H1 (cell line): ENCODE results near the gene STRN4. TPM values are rescaled to one million over a fixed set of nuclear protein-coding genes. Genes with fewer than 3 reads are reported as not detected.

Experiments
- CTCF ChIA-PET: fragments of 300-600 bp; sonication (Branson Sonifier 250); formaldehyde crosslinking; loops from one replicate; lab custom pipeline; 2021; ENCODE audit not compliant: partially characterized antibody; lab: Charles Lee
- POLR2A ChIA-PET: fragments of 300-600 bp; sonication (Branson Sonifier 250); formaldehyde crosslinking; loops from one replicate; lab custom pipeline; 2021; ENCODE audit warnings: inconsistent platforms; ENCODE audit not compliant: partially characterized antibody; lab: Charles Lee
- DNase-seq, 2 experiments: peaks; one replicate each; pipeline versions ENCODE4 v3.0.0 to v3.0.0-alpha.2; 2010 to 2022; ENCODE audit warnings: low spot score in 2 of 2, low read depth in 1 of 2, mixed read lengths in 1 of 2
- FAIRE-seq: peaks from 2 replicates; lab custom pipeline; 2011; peaks lifted over from hg19 to GRCh38; lab: Jason Lieb, UNC
- H2AFZ ChIP-seq: 2 replicates; pipeline ENCODE4 v1.8.1; 2012; ENCODE audit warnings: low read length, inconsistent platforms
- H2AK5ac ChIP-seq: 2 replicates; pipeline ENCODE4 v1.6.1; 2013; ENCODE audit warnings: low read depth, low read length
- H2BK120ac ChIP-seq: replicated peaks from 2 replicates; pipeline ENCODE3; 2013; ENCODE audit warnings: low read depth, low read length, inconsistent platforms
- H2BK12ac ChIP-seq: 2 replicates; pipeline ENCODE4 v1.6.1; 2013; ENCODE audit warnings: low read depth, low read length
- H2BK15ac ChIP-seq: 2 replicates; pipeline ENCODE4 v1.6.1; 2013; ENCODE audit warnings: low read length
- H2BK20ac ChIP-seq: 2 replicates; pipeline ENCODE4 v1.6.1; 2013; ENCODE audit warnings: low read length
- H2BK5ac ChIP-seq: 2 replicates; pipeline ENCODE4 v1.6.1; 2013; ENCODE audit warnings: low read depth, low read length
- H3K14ac ChIP-seq: 2 replicates; pipeline ENCODE4 v1.6.1; 2013; ENCODE audit warnings: inconsistent platforms; ENCODE audit not compliant: insufficient read length
- H3K18ac ChIP-seq: 2 replicates; pipeline ENCODE4 v1.6.1; 2013; ENCODE audit warnings: low read length; ENCODE audit errors: extremely low read depth
- H3K23ac ChIP-seq: 2 replicates; pipeline ENCODE4 v1.6.1; 2013; ENCODE audit warnings: inconsistent platforms; ENCODE audit not compliant: insufficient read length
- H3K23me2 ChIP-seq: 2 replicates; pipeline ENCODE4 v1.6.1; 2013; ENCODE audit warnings: low read depth, low read length
- H3K27ac ChIP-seq: 2 replicates; pipeline ENCODE4 v1.6.1; 2011; ENCODE audit warnings: low read depth, low read length, inconsistent platforms
- H3K27me3 ChIP-seq, 4 experiments: replicated peaks in 1 of 4; 1 replicate in 1 of 4; 2 replicates in 3 of 4; pipeline versions ENCODE4 v1.6.1 to v1.8.1; 2011 to 2013; ENCODE audit warnings: low read length in 3 of 4, mild to moderate bottlenecking in 3 of 4, inconsistent platforms in 2 of 4, mixed read lengths in 2 of 4, moderate library complexity in 1 of 4; ENCODE audit not compliant: control insufficient read depth in 3 of 4, insufficient read depth in 3 of 4; ENCODE audit errors: extremely low read depth in 1 of 4
- H3K36me3 ChIP-seq, 4 experiments: 2 replicates each; pipeline versions ENCODE4 v1.6.1 to v1.8.1; 2011 to 2013; ENCODE audit warnings: mild to moderate bottlenecking in 4 of 4, low read length in 3 of 4, moderate library complexity in 2 of 4, control low read depth in 1 of 4, inconsistent platforms in 1 of 4; ENCODE audit not compliant: insufficient read depth in 4 of 4, control insufficient read depth in 2 of 4
- H3K4ac ChIP-seq: replicated peaks from 2 replicates; pipeline ENCODE3; 2013; ENCODE audit warnings: low read length, low read depth, mixed read lengths, inconsistent platforms; ENCODE audit not compliant: insufficient read length
- H3K4me1 ChIP-seq, 4 experiments: replicated peaks in 1 of 4; 1 replicate in 1 of 4; 2 replicates in 3 of 4; pipeline versions ENCODE4 v1.6.1 to v1.8.1; 2011 to 2013; ENCODE audit warnings: low read length in 3 of 4, inconsistent platforms in 2 of 4, mixed read lengths in 1 of 4; ENCODE audit not compliant: insufficient read depth in 4 of 4, control insufficient read depth in 3 of 4
- H3K4me2 ChIP-seq, 2 experiments: 2 replicates each; pipeline versions ENCODE4 v1.6.1 to v1.8.1; 2011 to 2013; ENCODE audit warnings: low read depth in 2 of 2, low read length in 2 of 2, control low read depth in 1 of 2, inconsistent platforms in 1 of 2, mild to moderate bottlenecking in 1 of 2; ENCODE audit not compliant: insufficient read depth in 1 of 2
- H3K4me3 ChIP-seq, 4 experiments: fragments of 200-600, 300-600 bp in 1 of 4; sonication (generic), shearing (Covaris generic), sonication (Bioruptor Twin) in 1 of 4; 2 replicates each; pipeline versions ENCODE4 v1.5.1 to v1.8.1; 2011 to 2016; ENCODE audit warnings: low read length in 4 of 4, low read depth in 3 of 4, control low read depth in 2 of 4, inconsistent platforms in 2 of 4, mild to moderate bottlenecking in 2 of 4, mixed read lengths in 1 of 4, moderate library complexity in 1 of 4; ENCODE audit not compliant: insufficient read depth in 2 of 4; ENCODE audit errors: extremely low read depth in 1 of 4
- H3K56ac ChIP-seq: replicated peaks from 2 replicates; pipeline ENCODE3; 2013; ENCODE audit warnings: low read depth, mild to moderate bottlenecking, mixed read lengths, low read length, inconsistent platforms; ENCODE audit not compliant: insufficient read length
- H3K79me1 ChIP-seq: 2 replicates; pipeline ENCODE4 v1.6.1; 2013; ENCODE audit warnings: low read depth, low read length, control low read depth
- H3K79me2 ChIP-seq, 2 experiments: 2 replicates each; pipeline versions ENCODE4 v1.6.1 to v1.8.1; 2012 to 2013; ENCODE audit warnings: low read length in 2 of 2, mild to moderate bottlenecking in 2 of 2, inconsistent platforms in 1 of 2; ENCODE audit not compliant: insufficient read depth in 2 of 2, control insufficient read depth in 1 of 2
- H3K9ac ChIP-seq, 4 experiments: replicated peaks in 1 of 4; 1 replicate in 1 of 4; 2 replicates in 3 of 4; pipeline versions ENCODE4 v1.6.1 to v1.8.1; 2011 to 2013; ENCODE audit warnings: low read depth in 3 of 4, low read length in 3 of 4, control low read depth in 2 of 4, mild to moderate bottlenecking in 2 of 4, moderate library complexity in 2 of 4, inconsistent platforms in 1 of 4; ENCODE audit errors: extremely low read depth in 1 of 4
- H3K9me3 ChIP-seq, 2 experiments: 2 replicates each; pipeline versions ENCODE4 v1.6.1 to v1.8.1; 2012 to 2013; ENCODE audit warnings: mild to moderate bottlenecking in 2 of 2, moderate library complexity in 2 of 2, control low read depth in 1 of 2, inconsistent platforms in 1 of 2, low read depth in 1 of 2, low read length in 1 of 2, mixed read lengths in 1 of 2; ENCODE audit not compliant: insufficient read depth in 2 of 2
- H4K20me1 ChIP-seq, 2 experiments: replicated peaks in 1 of 2; 2 replicates each; pipeline versions ENCODE3 to v1.8.1; 2011 to 2013; ENCODE audit warnings: inconsistent platforms in 2 of 2, low read length in 2 of 2, mild to moderate bottlenecking in 1 of 2; ENCODE audit not compliant: insufficient read depth in 2 of 2, control insufficient read depth in 1 of 2
- H4K5ac ChIP-seq: 2 replicates; pipeline ENCODE4 v1.6.1; 2013; ENCODE audit warnings: low read length, low read depth, mixed read lengths, inconsistent platforms; ENCODE audit not compliant: insufficient read length
- H4K8ac ChIP-seq: 2 replicates; pipeline ENCODE4 v1.8.0; 2013; ENCODE audit warnings: mild to moderate bottlenecking, moderate library complexity, low read length, inconsistent platforms; ENCODE audit not compliant: insufficient read depth; ENCODE audit errors: extremely low read depth
- H4K91ac ChIP-seq: replicated peaks from 2 replicates; pipeline ENCODE3; 2013; ENCODE audit warnings: low read length, mixed read lengths, inconsistent platforms; ENCODE audit not compliant: insufficient read length
- BACH1 ChIP-seq: IDR thresholded peaks from 2 replicates; pipeline ENCODE4 v1.6.1; 2012; ENCODE audit warnings: low read length, improper control_type of control experiment
- E2F6 ChIP-seq: IDR thresholded peaks from 2 replicates; pipeline ENCODE4 v1.6.1; 2012; ENCODE audit warnings: inconsistent platforms
- HDAC2 ChIP-seq, 2 experiments: fragments of 300-600 bp in 1 of 2; sonication (generic) in 1 of 2; IDR thresholded peaks; 2 replicates each; pipeline ENCODE4 v1.6.1; 2011 to 2012; ENCODE audit warnings: low read depth in 2 of 2, low read length in 2 of 2, mild to moderate bottlenecking in 2 of 2, moderate library complexity in 2 of 2, borderline replicate concordance in 1 of 2, inconsistent platforms in 1 of 2
- HDAC6 ChIP-seq: IDR thresholded peaks from one replicate; pipeline ENCODE4 v1.7.1; 2012; ENCODE audit warnings: low read depth, mild to moderate bottlenecking, inconsistent platforms, low read length, moderate library complexity
- KDM5A ChIP-seq: fragments of 200-600 bp; IDR thresholded peaks from 2 replicates; pipeline ENCODE4 v1.7.1; 2012; ENCODE audit warnings: mild to moderate bottlenecking, low read length, inconsistent platforms, mixed read lengths
- SP2 ChIP-seq: IDR thresholded peaks from 2 replicates; pipeline ENCODE4 v1.6.1; 2012; ENCODE audit warnings: mild to moderate bottlenecking, low read length, inconsistent platforms
- YY1 ChIP-seq: IDR thresholded peaks from 2 replicates; pipeline ENCODE4 v1.6.1; 2011; ENCODE audit warnings: low read depth, mild to moderate bottlenecking, low read length
- ZNF274 ChIP-seq: IDR thresholded peaks from 2 replicates; pipeline ENCODE4 v1.7.0; 2012; ENCODE audit warnings: low read length, borderline replicate concordance; ENCODE audit errors: extremely low read depth
- WGBS, 2 experiments: shearing (Covaris generic) in 1 of 2; methylation state at CpG; one replicate each; pipeline versions ENCODE4 v1.1.6 to v1.1.7; 2013 to 2015; ENCODE audit warnings: low lambda C conversion rate in 2 of 2, mixed read lengths in 2 of 2, inconsistent platforms in 1 of 2, low coverage in 1 of 2, missing lambda C conversion rate in 1 of 2; ENCODE audit not compliant: insufficient replicate concordance in 2 of 2, insufficient coverage in 1 of 2, insufficient read length in 1 of 2; ENCODE audit errors: extremely low coverage in 1 of 2, missing lambda C conversion rate in 1 of 2; 5-methylcytosine and 5-hydroxymethylcytosine counted together
- polyA plus RNA-seq, 7 experiments: library from polyadenylated mRNA; depleted of rRNA in 3 of 7; stranded (reverse) in 5 of 7; unstranded in 2 of 7; fragments of >200 nt in 5 of 7; fragments of 200-250 nt in 2 of 7; gene quantifications; 1 replicate in 5 of 7; 2 replicates in 1 of 7; 4 replicates in 1 of 7; pipeline versions ENCODE4 v1.2.1 to v1.2.3, GENCODE V29; 2011 to 2013; ENCODE audit warnings: missing spikeins in 2 of 7, mixed read lengths in 2 of 7
- total RNA-seq: library from RNA; stranded (reverse); fragmentation: NEBNext Ultra II Directional; extraction: Animal tissue kit (Norgen Biotek cat#: 25700); gene quantifications from 2 replicates; pipeline ENCODE4 v1.2.1, GENCODE V29; 2021

STRN4 gene
- total and polyA plus RNA-seq, 2 of the 8 experiments (the other 6 are each of a cell fraction or from before 2014, with no cell fraction given): 120 to 187 TPM

- no peak overlapping the region for H3K4ac ChIP-seq
- 0 out of 2 replicates have a peak, but pooled peaks cover 4% of the 10 kb centered on the region for H3K79me1 ChIP-seq
- H2AFZ ChIP-seq: no peak overlapping the region
- no peaks in the 10 kb centered on the region for H3K27me3 ChIP-seq
- H3K9me3 ChIP-seq: no peaks in the 10 kb centered on the region
- no peak for DNase-seq
- CTCF ChIA-PET: interaction anchor here (2.8 to 15.8 kb wide), 2 partner anchors 11 to 15 kb away, joined by 17 to 188 read pairs; no protein-coding TSS in a partner anchor
- no peak overlapping the region for H3K56ac ChIP-seq
- H3K79me2 ChIP-seq: peaks cover 0 to 11% of the 10 kb centered on the region in 2 experiments; a peak in 2 of 4 replicates
- H3K18ac ChIP-seq: no peak overlapping the region
- H3K4me2 ChIP-seq: no peak overlapping the region
- H3K23ac ChIP-seq: no peak overlapping the region
- H4K5ac ChIP-seq: no peak overlapping the region
- no peak overlapping the region for H2BK120ac ChIP-seq
- H3K4me1 ChIP-seq: peaks cover 0 to 9% (median 5%) of the 10 kb centered on the region in 4 experiments; a peak in 5 of 7 replicates
- H3K36me3 ChIP-seq: peaks cover 10 to 44% (median 36%) of the 10 kb centered on the region in 4 experiments; a peak in 6 of 8 replicates
- no peak overlapping the region; the same call in 1 of the 2 replicates for H2BK5ac ChIP-seq
- H2AK5ac ChIP-seq: no peak overlapping the region
- no peak for TF ChIP-seq KDM5A
- no peak for TF ChIP-seq YY1
- TF ChIP-seq SP2: no peak
- no peak for TF ChIP-seq HDAC2 (IDR thresholded peaks at IDR 0.05; ENCODE audit: borderline replicate concordance in 1 of 2, low read depth in 2 of 2, low read length in 2 of 2)
- TF ChIP-seq ZNF274: no peak
- no peak for TF ChIP-seq BACH1
- no peak for TF ChIP-seq HDAC6
- no peak for TF ChIP-seq E2F6
- TF ChIP-seq, all 59 proteins: peak for 0
- Histone ChIP-seq H2BK12ac (no peak overlapping the region), H4K8ac (no peak overlapping the region), H4K20me1 (peaks cover 7 to 24% of the 10 kb centered on the region in 2 experiments), H4K91ac (no peak overlapping the region), H3K23me2 (peaks cover 11% of the 10 kb centered on the region; the same call in 1 of the 2 replicates), H3K27ac (no peak overlapping the region), H2BK15ac (no peak overlapping the region), H3K4me3 (no peak overlapping the region), H3K14ac (no peak overlapping the region), H3K9ac (no peak overlapping the region), H2BK20ac (no peak overlapping the region)
- 86% methylated on average over 22 of the region's 25 CpGs; no CpG with 5 or more reads in 1 of the 2 experiments for WGBS, 2 experiments
- FAIRE-seq: no peak
- POLR2A ChIA-PET: interaction anchor here (1.2 to 2.8 kb wide), 5 partner anchors 9 to 69 kb away, joined by 3 to 7 read pairs (median 5); partner anchors contain the start of gene SLC1A5
Measured at GRCh38 chr19:46719629-46720502, 26.4 kb downstream of the STRN4 start.
